NCI-H2171 treated with DMSO at 0.1 percent for 48 hours (cell line): ENCODE results near the gene SIGLEC11.
"Not testable (repeated sequence)": the region's sequence is repeated elsewhere in the genome, so short reads cannot be mapped to it uniquely, and the experiment has no call there.

Experiments
- DNase-seq: peaks from one replicate; lab custom pipeline; 2025; lab: John Stamatoyannopoulos, UW

SIGLEC11 gene, protein sequence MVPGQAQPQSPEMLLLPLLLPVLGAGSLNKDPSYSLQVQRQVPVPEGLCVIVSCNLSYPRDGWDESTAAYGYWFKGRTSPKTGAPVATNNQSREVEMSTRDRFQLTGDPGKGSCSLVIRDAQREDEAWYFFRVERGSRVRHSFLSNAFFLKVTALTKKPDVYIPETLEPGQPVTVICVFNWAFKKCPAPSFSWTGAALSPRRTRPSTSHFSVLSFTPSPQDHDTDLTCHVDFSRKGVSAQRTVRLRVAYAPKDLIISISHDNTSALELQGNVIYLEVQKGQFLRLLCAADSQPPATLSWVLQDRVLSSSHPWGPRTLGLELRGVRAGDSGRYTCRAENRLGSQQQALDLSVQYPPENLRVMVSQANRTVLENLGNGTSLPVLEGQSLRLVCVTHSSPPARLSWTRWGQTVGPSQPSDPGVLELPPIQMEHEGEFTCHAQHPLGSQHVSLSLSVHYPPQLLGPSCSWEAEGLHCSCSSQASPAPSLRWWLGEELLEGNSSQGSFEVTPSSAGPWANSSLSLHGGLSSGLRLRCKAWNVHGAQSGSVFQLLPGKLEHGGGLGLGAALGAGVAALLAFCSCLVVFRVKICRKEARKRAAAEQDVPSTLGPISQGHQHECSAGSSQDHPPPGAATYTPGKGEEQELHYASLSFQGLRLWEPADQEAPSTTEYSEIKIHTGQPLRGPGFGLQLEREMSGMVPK

GRCh38 chr19:49960980-49961379 is at the start of gene SIGLEC11:
SIGLEC11 (minus strand) TSS chr19:49961172; CDS start chr19:49961081, 91 bp downstream.
- not testable (repeated sequence) for DNase-seq

- no peak for DNase-seq
Measured at GRCh38 chr19:50008532-50008931, 47.6 kb upstream of the SIGLEC11 start.

DNA sequence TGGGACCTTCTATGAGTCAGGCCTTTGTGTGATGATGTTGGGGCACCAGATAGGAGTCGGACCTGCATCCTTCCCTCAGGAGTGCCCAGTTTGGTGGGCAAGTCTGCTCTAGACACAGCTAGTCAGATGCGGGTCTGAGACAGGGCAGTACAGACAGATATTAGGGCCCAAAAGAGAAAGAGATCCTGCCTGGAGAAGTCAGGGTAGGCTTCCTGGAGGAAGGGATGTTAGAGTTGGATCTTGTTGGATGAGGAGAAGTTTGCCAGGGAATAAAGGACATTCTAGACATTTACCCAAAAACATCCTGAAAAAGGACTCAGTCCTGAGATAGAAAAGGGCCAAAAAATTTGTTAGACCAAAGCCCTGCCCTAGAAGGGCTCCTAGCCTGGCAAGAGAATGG is 47.0 kb upstream of the SIGLEC11 start:
- DNase-seq, result no peak

- no peak for DNase-seq
Measured at GRCh38 chr19:50007170-50007569, 46.2 kb upstream of the SIGLEC11 start.

GRCh38 chr19:50005428-50005827 is 44.5 kb upstream of the SIGLEC11 start:
- DNase-seq, result no peak

- DNase-seq, result no peak
Measured at GRCh38 chr19:50003810-50004419, 42.9 kb upstream of the SIGLEC11 start.

GRCh38 chr19:50003254-50003788 is 42.3 kb upstream of the SIGLEC11 start:
- DNase-seq, result no peak

- no peak for DNase-seq
Measured at GRCh38 chr19:50002386-50002960, 41.5 kb upstream of the SIGLEC11 start.

GRCh38 chr19:50001775-50002174 is 40.8 kb upstream of the SIGLEC11 start:
- no peak for DNase-seq

- no peak for DNase-seq
Measured at GRCh38 chr19:50000841-50001557, 40.0 kb upstream of the SIGLEC11 start.

- no peak for DNase-seq
Measured at GRCh38 chr19:50000038-50000840, 39.3 kb upstream of the SIGLEC11 start.

DNA sequence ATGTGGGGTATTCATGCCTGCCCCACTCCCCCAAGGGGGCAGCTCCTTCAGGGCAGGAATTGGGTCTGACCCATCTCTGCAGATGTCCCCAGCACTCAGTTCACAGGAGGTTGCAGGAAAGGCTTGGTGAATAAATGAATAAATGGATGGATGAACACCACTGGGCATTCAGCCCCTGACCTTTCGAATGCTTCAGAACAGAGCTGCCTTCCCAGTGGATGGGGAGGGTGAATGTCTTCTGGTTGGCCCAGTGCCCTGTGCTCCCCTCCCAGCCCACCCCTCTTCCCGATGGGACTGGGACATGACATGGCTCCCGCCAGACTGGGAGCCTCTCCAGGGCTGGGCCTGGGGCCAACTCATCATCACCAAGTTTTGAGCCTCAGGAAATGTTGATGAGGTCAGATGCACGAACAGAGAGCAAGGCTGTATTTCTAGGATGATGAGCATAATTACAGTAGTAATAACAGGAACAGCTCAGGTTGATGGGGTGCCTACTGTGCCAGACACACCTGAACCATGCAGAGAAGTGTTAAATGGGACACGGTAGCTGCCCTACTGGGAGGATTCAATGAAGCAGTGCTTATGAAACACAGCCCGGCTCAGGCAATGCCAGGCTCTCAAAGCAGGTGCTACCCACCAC is 38.5 kb upstream of the SIGLEC11 start:
- DNase-seq, result no peak

DNA sequence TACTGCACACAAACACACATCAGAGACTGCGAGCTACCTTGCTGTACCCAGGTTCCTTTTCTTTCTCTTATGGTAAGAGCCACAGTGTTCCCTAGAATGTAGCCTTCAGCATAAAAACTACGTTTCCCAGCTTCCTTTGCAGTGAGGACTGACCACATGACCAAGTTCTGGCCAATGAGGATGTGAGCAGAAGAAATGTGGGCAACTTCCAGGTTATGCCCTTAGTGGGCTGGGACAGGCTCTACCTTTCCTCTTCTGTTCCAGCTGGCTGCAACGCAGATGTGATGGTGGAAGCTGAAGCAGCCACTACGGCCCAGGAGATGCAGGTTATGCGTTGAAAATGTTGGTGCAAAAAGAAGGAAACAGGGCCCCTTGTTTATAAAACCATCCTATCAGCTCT is 36.7 kb upstream of the SIGLEC11 start:
- peak; percentile 19 for DNase-seq

GRCh38 chr19:49988433-49988832 is 27.5 kb upstream of the SIGLEC11 start:
- DNase-seq, result no peak

- no peak for DNase-seq
Measured at GRCh38 chr19:49988007-49988406, 27.0 kb upstream of the SIGLEC11 start.

GRCh38 chr19:49987159-49987698 is 26.3 kb upstream of the SIGLEC11 start:
- no peak for DNase-seq

GRCh38 chr19:49986354-49986753 is 25.4 kb upstream of the SIGLEC11 start:
- DNase-seq, result no peak

- no peak for DNase-seq
Measured at GRCh38 chr19:49985871-49986270, 24.9 kb upstream of the SIGLEC11 start.

GRCh38 chr19:49984491-49984890 is 23.5 kb upstream of the SIGLEC11 start:
- DNase-seq, result no peak

- DNase-seq, result peak; percentile 52
Measured at GRCh38 chr19:49983645-49984229, 22.8 kb upstream of the SIGLEC11 start.
